ENCODE results near the gene AXL.

DNA sequence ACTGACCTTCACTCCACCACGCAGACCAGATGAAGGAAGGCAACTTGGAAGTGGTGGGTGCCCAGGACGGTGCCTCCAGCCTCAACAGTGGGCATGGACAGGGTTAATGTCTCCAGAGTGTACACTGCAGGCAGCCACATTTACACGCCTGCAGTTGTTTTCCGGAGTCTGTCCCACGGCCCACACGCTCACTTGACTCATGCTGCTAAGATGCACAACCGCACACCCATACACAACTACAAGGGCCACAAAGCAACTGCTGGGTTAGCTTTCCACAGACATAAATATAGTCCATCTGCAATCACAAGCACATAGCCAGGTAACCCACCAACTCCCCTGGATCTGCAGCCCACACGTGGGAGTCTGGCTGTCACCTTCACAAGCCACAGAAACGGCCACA lies 12.6 kb upstream of the AXL start:
- TF ChIP-seq, protein P1, sequence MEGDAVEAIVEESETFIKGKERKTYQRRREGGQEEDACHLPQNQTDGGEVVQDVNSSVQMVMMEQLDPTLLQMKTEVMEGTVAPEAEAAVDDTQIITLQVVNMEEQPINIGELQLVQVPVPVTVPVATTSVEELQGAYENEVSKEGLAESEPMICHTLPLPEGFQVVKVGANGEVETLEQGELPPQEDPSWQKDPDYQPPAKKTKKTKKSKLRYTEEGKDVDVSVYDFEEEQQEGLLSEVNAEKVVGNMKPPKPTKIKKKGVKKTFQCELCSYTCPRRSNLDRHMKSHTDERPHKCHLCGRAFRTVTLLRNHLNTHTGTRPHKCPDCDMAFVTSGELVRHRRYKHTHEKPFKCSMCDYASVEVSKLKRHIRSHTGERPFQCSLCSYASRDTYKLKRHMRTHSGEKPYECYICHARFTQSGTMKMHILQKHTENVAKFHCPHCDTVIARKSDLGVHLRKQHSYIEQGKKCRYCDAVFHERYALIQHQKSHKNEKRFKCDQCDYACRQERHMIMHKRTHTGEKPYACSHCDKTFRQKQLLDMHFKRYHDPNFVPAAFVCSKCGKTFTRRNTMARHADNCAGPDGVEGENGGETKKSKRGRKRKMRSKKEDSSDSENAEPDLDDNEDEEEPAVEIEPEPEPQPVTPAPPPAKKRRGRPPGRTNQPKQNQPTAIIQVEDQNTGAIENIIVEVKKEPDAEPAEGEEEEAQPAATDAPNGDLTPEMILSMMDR (IDR thresholded peaks at IDR 0.05) = no peak
- no peak for TF ChIP-seq POLR2A (IDR thresholded peaks at IDR 0.05)

Measured in right lobe of liver (tissue), 4 donors.